ENCODE results near the gene BICC1.

The BICC1 gene

GRCh38 chr10:58771863-58772262, 259.2 kb downstream of the BICC1 start:
- no peak for TF ChIP-seq EZH2 (IDR thresholded peaks at IDR 0.05; ENCODE audit: borderline replicate concordance, low read length)
- no peak for TF ChIP-seq CTCF (IDR thresholded peaks at IDR 0.05; ENCODE audit: low read length)
- Histone ChIP-seq H3K4me2 (ENCODE audit: low read length) (no peak overlapping the region), H3K36me3 (ENCODE audit: insufficient read depth, low read length) (no peaks in the 10 kb centered on the region), H3K4me3 (ENCODE audit: low read depth, low read length, poor library complexity, severe bottlenecking) (no peak overlapping the region), H2AFZ (ENCODE audit: low read length) (no peak overlapping the region), H3F3A (ENCODE audit: insufficient read depth, low read length) (no peaks in the 10 kb centered on the region), H3K9ac (ENCODE audit: low read length) (no peak overlapping the region), H3K9me3 (ENCODE audit: low read length) (no peaks in the 10 kb centered on the region), H3K27ac (ENCODE audit: low read depth, low read length, poor library complexity, severe bottlenecking) (no peak overlapping the region), H4K20me1 (ENCODE audit: insufficient read depth, low read length) (no peaks in the 10 kb centered on the region), H3K4me1 (ENCODE audit: insufficient read depth, low read length, severe bottlenecking) (no peaks in the 10 kb centered on the region), H3K27me3 (ENCODE audit: insufficient read depth, low read length) (no peaks in the 10 kb centered on the region), H3K9me2 (ENCODE audit: low read depth, low read length) (no peaks in the 10 kb centered on the region), H3K79me2 (ENCODE audit: insufficient read depth, low read length) (no peaks in the 10 kb centered on the region)

DNA sequence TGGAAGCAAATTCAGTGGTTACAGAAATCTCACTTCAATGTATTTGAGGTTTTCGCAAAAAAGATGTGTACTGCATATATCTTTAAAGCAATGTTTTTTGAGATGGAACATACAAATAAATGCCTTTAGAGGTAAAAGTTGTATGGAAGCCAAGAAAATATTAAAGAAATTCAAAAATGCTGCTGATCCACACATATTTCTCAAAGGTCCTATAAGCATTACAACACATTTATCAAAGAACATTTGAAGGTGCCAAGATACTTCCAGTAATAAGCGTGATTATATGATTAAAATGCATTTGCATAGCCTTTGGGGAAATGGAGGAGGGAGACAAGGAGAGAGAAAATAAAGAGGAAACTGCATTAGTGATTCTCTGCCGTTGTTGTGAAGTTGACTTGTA, 260.1 kb downstream of the BICC1 start:
- Histone ChIP-seq H3K4me1 (ENCODE audit: insufficient read depth, low read length, severe bottlenecking) (no peaks in the 10 kb centered on the region), H3F3A (ENCODE audit: insufficient read depth, low read length) (no peaks in the 10 kb centered on the region), H3K36me3 (ENCODE audit: insufficient read depth, low read length) (no peaks in the 10 kb centered on the region), H3K27me3 (ENCODE audit: insufficient read depth, low read length) (no peaks in the 10 kb centered on the region), H3K9me3 (ENCODE audit: low read length) (no peaks in the 10 kb centered on the region), H3K79me2 (ENCODE audit: insufficient read depth, low read length) (no peaks in the 10 kb centered on the region), H3K9ac (ENCODE audit: low read length) (no peak overlapping the region), H3K4me3 (ENCODE audit: low read depth, low read length, poor library complexity, severe bottlenecking) (no peak overlapping the region), H3K4me2 (ENCODE audit: low read length) (no peak overlapping the region), H4K20me1 (ENCODE audit: insufficient read depth, low read length) (no peaks in the 10 kb centered on the region), H2AFZ (ENCODE audit: low read length) (no peak overlapping the region), H3K27ac (ENCODE audit: low read depth, low read length, poor library complexity, severe bottlenecking) (no peak overlapping the region), H3K9me2 (ENCODE audit: low read depth, low read length) (no peaks in the 10 kb centered on the region)
- TF ChIP-seq EZH2 (IDR thresholded peaks at IDR 0.05; ENCODE audit: borderline replicate concordance, low read length) = no peak

GRCh38 chr10:58773341-58773740, 260.7 kb downstream of the BICC1 start:
- no peak overlapping the region for H3K4me2 ChIP-seq (ENCODE audit: low read length)
- TF ChIP-seq EZH2 (IDR thresholded peaks at IDR 0.05; ENCODE audit: borderline replicate concordance, low read length) (no peak), CTCF (IDR thresholded peaks at IDR 0.05; ENCODE audit: low read length) (no peak)
- H3K4me3 ChIP-seq (ENCODE audit: low read depth, low read length, poor library complexity, severe bottlenecking) = no peak overlapping the region
- H3K36me3 ChIP-seq (ENCODE audit: insufficient read depth, low read length) = no peaks in the 10 kb centered on the region
- H3K9me2 ChIP-seq (ENCODE audit: low read depth, low read length) = no peaks in the 10 kb centered on the region
- no peaks in the 10 kb centered on the region for H3K4me1 ChIP-seq (ENCODE audit: insufficient read depth, low read length, severe bottlenecking)
- no peak overlapping the region for H2AFZ ChIP-seq (ENCODE audit: low read length)
- H3K79me2 ChIP-seq (ENCODE audit: insufficient read depth, low read length) = no peaks in the 10 kb centered on the region
- no peaks in the 10 kb centered on the region for H3F3A ChIP-seq (ENCODE audit: insufficient read depth, low read length)
- H3K27ac ChIP-seq (ENCODE audit: low read depth, low read length, poor library complexity, severe bottlenecking) = no peak overlapping the region
- no peaks in the 10 kb centered on the region for H3K9me3 ChIP-seq (ENCODE audit: low read length)
- H4K20me1 ChIP-seq (ENCODE audit: insufficient read depth, low read length) = no peaks in the 10 kb centered on the region
- H3K27me3 ChIP-seq (ENCODE audit: insufficient read depth, low read length) = no peaks in the 10 kb centered on the region
- no peak overlapping the region for H3K9ac ChIP-seq (ENCODE audit: low read length)

- Histone ChIP-seq H3K4me2 (ENCODE audit: low read length) (no peak overlapping the region), H3K4me3 (ENCODE audit: low read depth, low read length, poor library complexity, severe bottlenecking) (no peak overlapping the region), H3K9me3 (ENCODE audit: low read length) (no peaks in the 10 kb centered on the region), H3F3A (ENCODE audit: insufficient read depth, low read length) (no peaks in the 10 kb centered on the region), H3K27me3 (ENCODE audit: insufficient read depth, low read length) (no peaks in the 10 kb centered on the region), H2AFZ (ENCODE audit: low read length) (no peak overlapping the region), H3K4me1 (ENCODE audit: insufficient read depth, low read length, severe bottlenecking) (no peaks in the 10 kb centered on the region), H4K20me1 (ENCODE audit: insufficient read depth, low read length) (no peaks in the 10 kb centered on the region), H3K36me3 (ENCODE audit: insufficient read depth, low read length) (no peaks in the 10 kb centered on the region), H3K27ac (ENCODE audit: low read depth, low read length, poor library complexity, severe bottlenecking) (no peak overlapping the region), H3K9ac (ENCODE audit: low read length) (no peak overlapping the region), H3K79me2 (ENCODE audit: insufficient read depth, low read length) (no peaks in the 10 kb centered on the region), H3K9me2 (ENCODE audit: low read depth, low read length) (no peaks in the 10 kb centered on the region)
- no peak for TF ChIP-seq EZH2 (IDR thresholded peaks at IDR 0.05; ENCODE audit: borderline replicate concordance, low read length)
- no peak for TF ChIP-seq CTCF (IDR thresholded peaks at IDR 0.05; ENCODE audit: low read length)
Observed at GRCh38 chr10:58773944-58774343, 261.3 kb downstream of the BICC1 start.

Data from OCI-LY1 (cell line).